Measurements from ENCODE around the gene OBI1.
"Not testable (repeated sequence)": the region's sequence is repeated elsewhere in the genome, so short reads cannot be mapped to it uniquely, and the experiment has no call there.

GRCh38 chr13:78647109-78647678 lies 11.8 kb downstream of the OBI1 start:
- TF ChIP-seq, protein P1, sequence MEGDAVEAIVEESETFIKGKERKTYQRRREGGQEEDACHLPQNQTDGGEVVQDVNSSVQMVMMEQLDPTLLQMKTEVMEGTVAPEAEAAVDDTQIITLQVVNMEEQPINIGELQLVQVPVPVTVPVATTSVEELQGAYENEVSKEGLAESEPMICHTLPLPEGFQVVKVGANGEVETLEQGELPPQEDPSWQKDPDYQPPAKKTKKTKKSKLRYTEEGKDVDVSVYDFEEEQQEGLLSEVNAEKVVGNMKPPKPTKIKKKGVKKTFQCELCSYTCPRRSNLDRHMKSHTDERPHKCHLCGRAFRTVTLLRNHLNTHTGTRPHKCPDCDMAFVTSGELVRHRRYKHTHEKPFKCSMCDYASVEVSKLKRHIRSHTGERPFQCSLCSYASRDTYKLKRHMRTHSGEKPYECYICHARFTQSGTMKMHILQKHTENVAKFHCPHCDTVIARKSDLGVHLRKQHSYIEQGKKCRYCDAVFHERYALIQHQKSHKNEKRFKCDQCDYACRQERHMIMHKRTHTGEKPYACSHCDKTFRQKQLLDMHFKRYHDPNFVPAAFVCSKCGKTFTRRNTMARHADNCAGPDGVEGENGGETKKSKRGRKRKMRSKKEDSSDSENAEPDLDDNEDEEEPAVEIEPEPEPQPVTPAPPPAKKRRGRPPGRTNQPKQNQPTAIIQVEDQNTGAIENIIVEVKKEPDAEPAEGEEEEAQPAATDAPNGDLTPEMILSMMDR (IDR thresholded peaks at IDR 0.05): not testable (repeated sequence)
- TF ChIP-seq POLR2A (IDR thresholded peaks at IDR 0.05): not testable (repeated sequence)
